DOHH2 (cell line): ENCODE data around the gene SPDYE17.
"Not testable (repeated sequence)": the region's sequence is repeated elsewhere in the genome, so short reads cannot be mapped to it uniquely, and the experiment has no call there.

Experiments used
- H3F3A ChIP-seq: fragments of 200-600 bp; sonication (generic), shearing (Covaris generic); 2 replicates; pipeline ENCODE4 v1.6.0; 2016; ENCODE audit warnings: antibody characterized with exemption, mild to moderate bottlenecking; ENCODE audit not compliant: control insufficient read depth, insufficient read depth
- H3K27ac ChIP-seq: fragments of 200-600 bp; sonication (generic); 2 replicates; pipeline ENCODE4 v1.5.1; 2014; ENCODE audit warnings: low read depth, mild to moderate bottlenecking, low read length, moderate library complexity
- H3K27me3 ChIP-seq: fragments of 200-600 bp; sonication (generic); 2 replicates; pipeline ENCODE4 v1.6.1; 2014; ENCODE audit warnings: mild to moderate bottlenecking, low read length, mixed read lengths; ENCODE audit not compliant: control insufficient read depth
- H3K36me3 ChIP-seq: fragments of 200-600 bp; sonication (generic); 2 replicates; pipeline ENCODE4 v1.6.1; 2014; ENCODE audit warnings: mild to moderate bottlenecking, low read length, moderate library complexity, mixed read lengths; ENCODE audit not compliant: control insufficient read depth
- H3K4me1 ChIP-seq: fragments of 200-600 bp; sonication (generic); 2 replicates; pipeline ENCODE4 v1.6.1; 2014; ENCODE audit warnings: mild to moderate bottlenecking, low read length, mixed read lengths; ENCODE audit not compliant: control insufficient read depth
- H3K4me2 ChIP-seq: fragments of 200-600 bp; sonication (generic); 2 replicates; pipeline ENCODE4 v1.6.0; 2014; ENCODE audit warnings: mild to moderate bottlenecking, low read length, moderate library complexity
- H3K4me3 ChIP-seq: fragments of 200-600 bp; sonication (generic); 2 replicates; pipeline ENCODE4 v1.5.1; 2014; ENCODE audit warnings: mild to moderate bottlenecking, low read length, mixed read lengths
- H3K79me2 ChIP-seq: fragments of 200-600 bp; sonication (generic); 2 replicates; pipeline ENCODE4 v1.6.1; 2014; ENCODE audit warnings: mild to moderate bottlenecking, low read length, mixed read lengths; ENCODE audit not compliant: control insufficient read depth
- H3K9me2 ChIP-seq: fragments of 200-600 bp; sonication (generic); replicated peaks from 2 replicates; pipeline ENCODE4 v1.6.1; 2014; ENCODE audit warnings: mild to moderate bottlenecking, low read length, mixed read lengths; ENCODE audit not compliant: control insufficient read depth
- H3K9me3 ChIP-seq: fragments of 200-600 bp; sonication (generic); 2 replicates; pipeline ENCODE4 v1.6.1; 2014; ENCODE audit warnings: antibody characterized with exemption, low read length, mixed read lengths; ENCODE audit not compliant: control insufficient read depth, insufficient read depth
- H4K20me1 ChIP-seq: fragments of 200-600 bp; sonication (generic); 2 replicates; pipeline ENCODE4 v1.6.0; 2014; ENCODE audit warnings: low read depth, mild to moderate bottlenecking, antibody characterized with exemption, low read length, moderate library complexity; ENCODE audit not compliant: control insufficient read depth, insufficient read depth

SPDYE17 gene

GRCh38 chr7:77032261-77032660 is at the start of gene SPDYE17:
SPDYE17 (minus strand) TSS chr7:77032361; CDS start chr7:77030570, 1,791 bp downstream.
- not testable (repeated sequence) for H4K20me1 ChIP-seq, H3K4me1 ChIP-seq, H3F3A ChIP-seq, H3K79me2 ChIP-seq, H3K4me2 ChIP-seq, H3K27ac ChIP-seq, H3K9me3 ChIP-seq, H3K27me3 ChIP-seq, H3K4me3 ChIP-seq, H3K9me2 ChIP-seq, H3K36me3 ChIP-seq

- not testable (repeated sequence) for H3K9me3 ChIP-seq, H3K4me1 ChIP-seq, H3F3A ChIP-seq, H3K9me2 ChIP-seq, H3K79me2 ChIP-seq, H3K27ac ChIP-seq, H3K4me3 ChIP-seq, H4K20me1 ChIP-seq, H3K4me2 ChIP-seq, H3K27me3 ChIP-seq, H3K36me3 ChIP-seq
Observed at GRCh38 chr7:77080236-77080635, 48.1 kb upstream of the SPDYE17 start.

- not testable (repeated sequence) for H3K36me3 ChIP-seq, H3K27me3 ChIP-seq, H3K9me2 ChIP-seq, H3K27ac ChIP-seq, H3K9me3 ChIP-seq, H3K79me2 ChIP-seq, H3K4me2 ChIP-seq, H4K20me1 ChIP-seq, H3K4me1 ChIP-seq, H3K4me3 ChIP-seq, H3F3A ChIP-seq
Observed at GRCh38 chr7:77079624-77080023, 47.5 kb upstream of the SPDYE17 start.

GRCh38 chr7:77079112-77079511 is 47.0 kb upstream of the SPDYE17 start:
- not testable (repeated sequence) for H3K79me2 ChIP-seq, H3K27ac ChIP-seq, H3K9me3 ChIP-seq, H3K4me3 ChIP-seq, H3K4me2 ChIP-seq, H4K20me1 ChIP-seq, H3K9me2 ChIP-seq, H3K27me3 ChIP-seq, H3K36me3 ChIP-seq, H3F3A ChIP-seq, H3K4me1 ChIP-seq

- H3K36me3 ChIP-seq, H3K9me2 ChIP-seq, H3K4me1 ChIP-seq, H4K20me1 ChIP-seq, H3K4me2 ChIP-seq, H3K79me2 ChIP-seq, H3K27me3 ChIP-seq, H3K9me3 ChIP-seq, H3F3A ChIP-seq, H3K27ac ChIP-seq, H3K4me3 ChIP-seq: not testable (repeated sequence)
Observed at GRCh38 chr7:77077060-77077459, 44.9 kb upstream of the SPDYE17 start.

GRCh38 chr7:77074786-77075396 is 42.7 kb upstream of the SPDYE17 start:
- H3F3A ChIP-seq, H4K20me1 ChIP-seq, H3K9me2 ChIP-seq, H3K4me3 ChIP-seq, H3K9me3 ChIP-seq, H3K4me2 ChIP-seq, H3K79me2 ChIP-seq, H3K4me1 ChIP-seq, H3K27me3 ChIP-seq, H3K27ac ChIP-seq, H3K36me3 ChIP-seq: not testable (repeated sequence)

- not testable (repeated sequence) for H3F3A ChIP-seq, H3K4me1 ChIP-seq, H3K27ac ChIP-seq
Observed at GRCh38 chr7:77071108-77071507, 38.9 kb upstream of the SPDYE17 start.

GRCh38 chr7:77065869-77066268 is 33.7 kb upstream of the SPDYE17 start:
- H3K9me3 ChIP-seq, H3K79me2 ChIP-seq, H4K20me1 ChIP-seq, H3F3A ChIP-seq, H3K4me2 ChIP-seq, H3K27ac ChIP-seq, H3K4me3 ChIP-seq, H3K27me3 ChIP-seq, H3K4me1 ChIP-seq, H3K36me3 ChIP-seq, H3K9me2 ChIP-seq: not testable (repeated sequence)

More at GRCh38 chr7:77071108-77071507, 38.9 kb upstream of the SPDYE17 start:
- not testable (repeated sequence) for H3K4me3 ChIP-seq, H3K9me3 ChIP-seq, H4K20me1 ChIP-seq, H3K9me2 ChIP-seq, H3K27me3 ChIP-seq, H3K79me2 ChIP-seq, H3K36me3 ChIP-seq, H3K4me2 ChIP-seq
